K562 (cell line): Measurements from ENCODE around the gene DCUN1D1. TPM values are rescaled to one million over a fixed set of nuclear protein-coding genes. Genes with fewer than 3 reads are reported as not detected.

Source experiments
- ATAC-seq: fragments of 200-7000 bp; cut with Tn5 transposase; 3 replicates; pipeline ENCODE4 v1.9.1; 2020; ENCODE audit warnings: moderate library complexity
- BruUV-seq: library from RNA; stranded (reverse); fragments of 400-500 nt; replicated peaks from 2 replicates; lab custom pipeline; 2021; lab: Mats Ljungman, UMichigan
- CTCF ChIA-PET: fragments of 300-600 bp; formaldehyde crosslinking; extraction: SDS; loops from one replicate; lab custom pipeline; 2021; ENCODE audit warnings: low intra/inter-chr PET ratio; lab: Yijun Ruan, JAX
- POLR2A ChIA-PET: fragments of 300-600, 350-650 bp; sonication (Branson Sonifier 250); formaldehyde crosslinking; extraction: SDS; loops from one replicate; lab custom pipeline; 2021; ENCODE audit warnings: antibody characterized with exemption, inconsistent platforms; lab: Yijun Ruan, JAX
- DNase-seq, 4 experiments: peaks; one replicate each; pipeline versions ENCODE4 v3.0.0 to v3.0.0-alpha.2; 2011 to 2018; ENCODE audit warnings: low spot score in 3 of 4, mixed read lengths in 3 of 4; ENCODE audit errors: extremely low read depth in 1 of 4
- FAIRE-seq: peaks from 2 replicates; lab custom pipeline; 2011; peaks lifted over from hg19 to GRCh38; lab: Jason Lieb, UNC
- H2AFZ ChIP-seq: 2 replicates; pipeline ENCODE4 v1.6.0; 2011; ENCODE audit warnings: low read depth, low read length, control low read depth, inconsistent platforms
- H3K27ac ChIP-seq: fragments of 200-600 bp; 3 replicates; pipeline ENCODE4 v1.8.0; 2011; ENCODE audit warnings: low read depth, mild to moderate bottlenecking, control low read depth, inconsistent platforms, low read length, moderate library complexity, mixed read lengths; ENCODE audit errors: extremely low read depth
- H3K27me3 ChIP-seq, 2 experiments: fragments of 300-600 bp in 1 of 2; 2 replicates in 1 of 2; 3 replicates in 1 of 2; pipeline versions ENCODE4 v1.6.0 to v1.8.0; 2011; ENCODE audit warnings: inconsistent platforms in 2 of 2, low read length in 2 of 2, mild to moderate bottlenecking in 1 of 2, mixed read lengths in 1 of 2, moderate library complexity in 1 of 2; ENCODE audit not compliant: control insufficient read depth in 2 of 2, insufficient read depth in 2 of 2
- H3K36me3 ChIP-seq: fragments of 300-600 bp; 3 replicates; pipeline ENCODE4 v1.8.0; 2011; ENCODE audit warnings: mild to moderate bottlenecking, low read length, inconsistent platforms; ENCODE audit not compliant: control insufficient read depth, insufficient read depth
- H3K4me1 ChIP-seq, 2 experiments: fragments of 200-600 bp in 1 of 2; replicated peaks in 1 of 2; 2 replicates in 1 of 2; 3 replicates in 1 of 2; pipeline versions ENCODE4 v1.5.1 to v1.8.0; 2011; ENCODE audit warnings: inconsistent platforms in 2 of 2, low read length in 2 of 2, mild to moderate bottlenecking in 1 of 2, mixed read lengths in 1 of 2, moderate library complexity in 1 of 2; ENCODE audit not compliant: control insufficient read depth in 2 of 2, insufficient read depth in 2 of 2
- H3K4me2 ChIP-seq: 2 replicates; pipeline ENCODE4 v1.6.1; 2011; ENCODE audit warnings: low read length, control low read depth, inconsistent platforms, mixed read lengths; ENCODE audit not compliant: insufficient read depth
- H3K4me3 ChIP-seq: fragments of 200-600 bp; sonication (generic), shearing (Covaris generic); 2 replicates; pipeline ENCODE4 v1.5.1; 2016; ENCODE audit warnings: control low read depth, inconsistent platforms
- H3K79me2 ChIP-seq: fragments of 200-600 bp; 3 replicates; pipeline ENCODE4 v1.8.0; 2011; ENCODE audit warnings: low read length, inconsistent platforms; ENCODE audit not compliant: control insufficient read depth, insufficient read depth
- H3K9ac ChIP-seq, 2 experiments: 2 replicates each; pipeline versions ENCODE4 v1.6.0 to v1.6.1; 2011; ENCODE audit warnings: low read depth in 2 of 2, low read length in 2 of 2, control low read depth in 1 of 2, inconsistent platforms in 1 of 2, mild to moderate bottlenecking in 1 of 2, mixed read lengths in 1 of 2; ENCODE audit not compliant: insufficient read depth in 1 of 2
- H3K9me1 ChIP-seq: one replicate; pipeline ENCODE4 v1.6.0; 2011; ENCODE audit warnings: inconsistent platforms, mild to moderate bottlenecking, low read length, moderate library complexity; ENCODE audit not compliant: control insufficient read depth, insufficient read depth
- H3K9me3 ChIP-seq: replicated peaks from 2 replicates; pipeline ENCODE4 v1.5.1; 2011; ENCODE audit warnings: low read depth, low read length, inconsistent platforms; ENCODE audit not compliant: control insufficient read depth, insufficient read depth
- H4K20me1 ChIP-seq: replicated peaks from 2 replicates; pipeline ENCODE4 v1.6.1; 2011; ENCODE audit warnings: low read length, inconsistent platforms, mixed read lengths; ENCODE audit not compliant: control insufficient read depth, insufficient read depth
- BCOR ChIP-seq: fragments of 450-650 bp; IDR thresholded peaks from 2 replicates; pipeline ENCODE4 v1.6.1; 2016
- CBX1 ChIP-seq: sonication (generic); IDR thresholded peaks from 2 replicates; pipeline ENCODE4 v1.6.1; 2016; ENCODE audit warnings: antibody characterized with exemption, low read depth, mild to moderate bottlenecking
- ELF1 ChIP-seq: fragments of 200-800 bp; sonication (Bioruptor generic); IDR thresholded peaks from 2 replicates; pipeline ENCODE4 v1.6.1; 2016; ENCODE audit warnings: missing genetic modification characterization, missing compliant biosample characterization
- MAFK ChIP-seq: IDR thresholded peaks from 2 replicates; pipeline ENCODE4 v1.6.1; 2011; ENCODE audit warnings: low read length, improper control_type of control experiment
- RBM17 ChIP-seq: fragments of 200-400 bp; formaldehyde crosslinking; IDR thresholded peaks from 2 replicates; pipeline ENCODE4 v1.6.1; 2017; ENCODE audit warnings: low read depth, mild to moderate bottlenecking, low read length, borderline replicate concordance
- SP2 ChIP-seq: IDR thresholded peaks from 2 replicates; pipeline ENCODE4 v1.6.1; 2011; ENCODE audit warnings: mild to moderate bottlenecking, low read depth, low read length, moderate library complexity; ENCODE audit not compliant: poor library complexity, severe bottlenecking; ENCODE audit errors: extremely low read depth
- SRSF1 ChIP-seq: fragments of 200-400 bp; formaldehyde crosslinking; IDR thresholded peaks from 2 replicates; pipeline ENCODE4 v1.6.1; 2017; ENCODE audit warnings: mild to moderate bottlenecking, low read depth, low read length, moderate library complexity
- TCF3 ChIP-seq: sonication (generic); formaldehyde crosslinking; IDR thresholded peaks from 2 replicates; pipeline ENCODE4 v1.4.0; 2020; ENCODE audit warnings: mild to moderate bottlenecking, missing genetic modification reagents
- ZBTB7A ChIP-seq: IDR thresholded peaks from 2 replicates; pipeline ENCODE4 v1.6.1; 2011; ENCODE audit warnings: low read depth, mild to moderate bottlenecking, low read length, moderate library complexity, borderline replicate concordance; ENCODE audit not compliant: control insufficient read depth
- ZC3H11A ChIP-seq: IDR thresholded peaks from 2 replicates; pipeline ENCODE4 v1.6.1; 2012; ENCODE audit warnings: low read depth, low read length, improper control_type of control experiment
- ZNF717 ChIP-seq: fragments of 250-450 bp; sonication (Bioruptor Pico); IDR thresholded peaks from 2 replicates; pipeline ENCODE4 v1.5.0; 2021
- WGBS: fragments of 100-300 bp; shearing (Covaris generic); methylation state at CpG from one replicate; pipeline ENCODE4 v1.1.6; 2016; ENCODE audit warnings: low coverage, mixed read lengths; ENCODE audit not compliant: insufficient coverage; ENCODE audit errors: missing lambda C conversion rate; 5-methylcytosine and 5-hydroxymethylcytosine counted together
- in situ Hi-C: fragments of 300-500 bp; cut with MboI; formaldehyde crosslinking; loops from 4 replicates; pipeline ENCODE4 v1.15.0; 2018; ENCODE audit warnings: inconsistent platforms, mixed read lengths
- intact Hi-C: fragments of 100-400 bp; cut with micrococcal nuclease; formaldehyde crosslinking; loops from 2 replicates; pipeline ENCODE4 v1.14.2; 2022
- polyA plus RNA-seq, 8 experiments: library from polyadenylated mRNA; depleted of rRNA in 4 of 8; stranded (reverse) in 5 of 8; unstranded in 3 of 8; fragments of >200 nt; fragmentation: Nextera tagmentation in 2 of 8; fragmentation: Illumina TruSeq in 1 of 8; extraction: Ambion mirVana in 2 of 8; extraction: Trizol in 1 of 8; gene quantifications; 2 replicates each; pipeline versions ENCODE4 v1.2.1 to v1.2.3, GENCODE V29; 2011 to 2014; ENCODE audit warnings: inconsistent platforms in 1 of 8, missing spikeins in 1 of 8
- total RNA-seq, 7 experiments: library from RNA; depleted of rRNA in 6 of 7; stranded (reverse); fragments of >200 nt in 6 of 7; fragmentation: Illumina TruSeq in 2 of 7; extraction: Trizol in 2 of 7; gene quantifications; 2 replicates each; pipeline versions ENCODE4 v1.2.1 to v1.2.3, GENCODE V29; 2011 to 2021; ENCODE audit warnings: low replicate concordance in 1 of 7

DCUN1D1 gene
- total and polyA plus RNA-seq, 9 of the 15 experiments (the other 6 are each of a cell fraction or from before 2014, with no cell fraction given) = 11.4 to 46.8 (median 28.2) TPM

- TF ChIP-seq SRSF1 (no peak), BCOR (no peak), ZNF717 (no peak), ZBTB7A (no peak), RBM17 (no peak), TCF3 (CRISPR knock-in tag) (peak; percentile 96), CBX1 (no peak)
These were observed 42.9 kb downstream of the DCUN1D1 start (continued) for GRCh38 chr3:182937293-182938051.

DNA sequence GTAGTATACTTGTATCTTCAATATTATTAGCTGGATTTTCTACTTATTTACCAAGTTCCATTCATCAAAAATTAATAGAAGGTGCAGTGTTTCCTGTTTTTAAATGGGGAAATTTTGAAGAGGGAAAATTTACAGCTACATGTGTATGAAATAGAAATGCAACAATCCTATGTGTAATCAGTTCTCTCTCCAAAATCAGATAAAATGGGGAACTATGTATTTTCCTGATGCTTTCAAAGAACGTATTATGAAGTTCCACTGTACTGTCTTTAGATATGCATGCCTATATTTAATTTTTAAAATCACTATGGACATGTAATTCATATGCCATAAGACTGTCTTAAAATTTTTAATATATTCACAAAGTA is 43.4 kb downstream of the DCUN1D1 start:
- H3K4me3 ChIP-seq = no peak overlapping the region
- H3K9ac ChIP-seq = no peak overlapping the region
- H3K4me1 ChIP-seq = peaks cover 0 to 8% of the 10 kb centered on the region in 2 experiments; a peak in 3 of 5 replicates
- H3K27ac ChIP-seq = no peak overlapping the region
- H3K79me2 ChIP-seq = no peaks in the 10 kb centered on the region
- H3K9me3 ChIP-seq = peaks cover 4% of the 10 kb centered on the region; the same call in 1 of the 2 replicates
- H3K27me3 ChIP-seq = no peaks in the 10 kb centered on the region
- CTCF ChIA-PET = no interaction called here
- POLR2A ChIA-PET = interaction anchor here (1.2 to 1.8 kb wide), 3 partner anchors 11 to 42 kb away, joined by 3 to 5 read pairs (median 4); no protein-coding TSS in a partner anchor
- WGBS = 33% methylated on average over 1 of the region's 1 CpG
- FAIRE-seq (no peak), DNase-seq (no peak), ATAC-seq (no peak)
- in situ Hi-C loops (no loop called here), intact Hi-C loops (no loop called here)
- BruUV-seq = no TSS peak
- TF ChIP-seq SP2 (no peak), ELF1 (0 out of 2 replicates have a peak, but pooled peaks have one; percentile 4), MAFK (no peak), ZC3H11A (no peak)
- no peaks in the 10 kb centered on the region for H3K9me1 ChIP-seq
- H2AFZ ChIP-seq = no peak overlapping the region
- H3K4me2 ChIP-seq = no peak overlapping the region
- 0 out of 2 replicates have a peak, but pooled peaks cover 2% of the 10 kb centered on the region for H4K20me1 ChIP-seq
- peaks cover 5% of the 10 kb centered on the region; the same call in 1 of the 3 replicates for H3K36me3 ChIP-seq
